Measurements from ENCODE around the gene FLNB. TPM values are rescaled to one million over a fixed set of nuclear protein-coding genes. Genes with fewer than 3 reads are reported as not detected.

FLNB gene
- total and polyA plus RNA-seq, 10 of the 15 experiments (the other 5 are each of a cell fraction or from before 2014, with no cell fraction given) = 13.6 to 51.8 (median 26.4) TPM

DNA sequence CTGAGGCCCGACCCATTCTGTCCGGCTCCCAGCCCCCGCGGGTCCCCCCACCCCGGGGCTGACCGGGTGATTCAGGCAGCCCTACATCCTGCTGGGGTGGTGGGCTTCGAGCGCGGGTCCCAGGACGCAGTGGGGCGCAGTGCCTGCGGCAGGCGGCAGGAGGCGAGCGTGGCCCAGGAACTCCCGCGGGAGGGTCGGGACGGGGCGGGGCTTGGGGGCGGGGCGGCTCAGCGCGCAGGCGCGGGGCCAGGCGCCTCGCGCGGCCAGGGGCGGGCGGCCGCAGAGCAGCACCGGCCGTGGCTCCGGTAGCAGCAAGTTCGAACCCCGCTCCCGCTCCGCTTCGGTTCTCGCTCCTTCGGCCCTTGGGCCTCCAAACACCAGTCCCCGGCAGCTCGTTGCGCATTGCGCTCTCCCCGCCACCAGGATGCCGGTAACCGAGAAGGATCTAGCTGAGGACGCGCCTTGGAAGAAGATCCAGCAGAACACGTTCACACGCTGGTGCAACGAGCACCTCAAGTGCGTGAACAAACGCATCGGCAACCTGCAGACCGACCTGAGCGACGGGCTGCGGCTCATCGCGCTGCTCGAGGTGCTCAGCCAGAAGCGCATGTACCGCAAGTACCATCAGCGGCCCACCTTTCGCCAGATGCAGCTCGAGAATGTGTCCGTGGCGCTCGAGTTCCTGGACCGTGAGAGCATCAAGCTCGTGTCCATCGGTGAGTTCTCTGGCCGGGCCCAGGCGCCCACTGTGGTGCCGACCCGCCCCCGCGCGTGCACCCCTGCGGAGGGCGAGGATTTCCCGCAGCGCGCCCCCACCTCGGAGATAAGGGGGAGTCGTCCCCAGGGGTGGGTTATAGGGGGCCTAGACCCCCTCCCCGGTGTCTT, at the start of gene FLNB (continued):
- TF ChIP-seq, protein P1, sequence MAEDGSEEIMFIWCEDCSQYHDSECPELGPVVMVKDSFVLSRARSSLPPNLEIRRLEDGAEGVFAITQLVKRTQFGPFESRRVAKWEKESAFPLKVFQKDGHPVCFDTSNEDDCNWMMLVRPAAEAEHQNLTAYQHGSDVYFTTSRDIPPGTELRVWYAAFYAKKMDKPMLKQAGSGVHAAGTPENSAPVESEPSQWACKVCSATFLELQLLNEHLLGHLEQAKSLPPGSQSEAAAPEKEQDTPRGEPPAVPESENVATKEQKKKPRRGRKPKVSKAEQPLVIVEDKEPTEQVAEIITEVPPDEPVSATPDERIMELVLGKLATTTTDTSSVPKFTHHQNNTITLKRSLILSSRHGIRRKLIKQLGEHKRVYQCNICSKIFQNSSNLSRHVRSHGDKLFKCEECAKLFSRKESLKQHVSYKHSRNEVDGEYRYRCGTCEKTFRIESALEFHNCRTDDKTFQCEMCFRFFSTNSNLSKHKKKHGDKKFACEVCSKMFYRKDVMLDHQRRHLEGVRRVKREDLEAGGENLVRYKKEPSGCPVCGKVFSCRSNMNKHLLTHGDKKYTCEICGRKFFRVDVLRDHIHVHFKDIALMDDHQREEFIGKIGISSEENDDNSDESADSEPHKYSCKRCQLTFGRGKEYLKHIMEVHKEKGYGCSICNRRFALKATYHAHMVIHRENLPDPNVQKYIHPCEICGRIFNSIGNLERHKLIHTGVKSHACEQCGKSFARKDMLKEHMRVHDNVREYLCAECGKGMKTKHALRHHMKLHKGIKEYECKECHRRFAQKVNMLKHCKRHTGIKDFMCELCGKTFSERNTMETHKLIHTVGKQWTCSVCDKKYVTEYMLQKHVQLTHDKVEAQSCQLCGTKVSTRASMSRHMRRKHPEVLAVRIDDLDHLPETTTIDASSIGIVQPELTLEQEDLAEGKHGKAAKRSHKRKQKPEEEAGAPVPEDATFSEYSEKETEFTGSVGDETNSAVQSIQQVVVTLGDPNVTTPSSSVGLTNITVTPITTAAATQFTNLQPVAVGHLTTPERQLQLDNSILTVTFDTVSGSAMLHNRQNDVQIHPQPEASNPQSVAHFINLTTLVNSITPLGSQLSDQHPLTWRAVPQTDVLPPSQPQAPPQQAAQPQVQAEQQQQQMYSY (CRISPR knock-in tag; IDR thresholded peaks at IDR 0.05) = no peak
- TF ChIP-seq ZNF384 (IDR thresholded peaks at IDR 0.05; ENCODE audit: borderline replicate concordance, low read depth, low read length) = no peak
- TF ChIP-seq MTA3 (IDR thresholded peaks at IDR 0.05; ENCODE audit: borderline replicate concordance, low read length) = no peak
- no peak for TF ChIP-seq STAT1 (conservative IDR thresholded peaks at IDR 0.05)
- no peak for TF ChIP-seq SP1 (IDR thresholded peaks at IDR 0.05; ENCODE audit: low read depth, low read length)
- peak; percentile 48 for TF ChIP-seq NRF1 (conservative IDR thresholded peaks at IDR 0.05; ENCODE audit: low read depth, low read length)
- TF ChIP-seq ATF7 (IDR thresholded peaks at IDR 0.05; ENCODE audit: low read depth) = no peak
- TF ChIP-seq, protein P2, sequence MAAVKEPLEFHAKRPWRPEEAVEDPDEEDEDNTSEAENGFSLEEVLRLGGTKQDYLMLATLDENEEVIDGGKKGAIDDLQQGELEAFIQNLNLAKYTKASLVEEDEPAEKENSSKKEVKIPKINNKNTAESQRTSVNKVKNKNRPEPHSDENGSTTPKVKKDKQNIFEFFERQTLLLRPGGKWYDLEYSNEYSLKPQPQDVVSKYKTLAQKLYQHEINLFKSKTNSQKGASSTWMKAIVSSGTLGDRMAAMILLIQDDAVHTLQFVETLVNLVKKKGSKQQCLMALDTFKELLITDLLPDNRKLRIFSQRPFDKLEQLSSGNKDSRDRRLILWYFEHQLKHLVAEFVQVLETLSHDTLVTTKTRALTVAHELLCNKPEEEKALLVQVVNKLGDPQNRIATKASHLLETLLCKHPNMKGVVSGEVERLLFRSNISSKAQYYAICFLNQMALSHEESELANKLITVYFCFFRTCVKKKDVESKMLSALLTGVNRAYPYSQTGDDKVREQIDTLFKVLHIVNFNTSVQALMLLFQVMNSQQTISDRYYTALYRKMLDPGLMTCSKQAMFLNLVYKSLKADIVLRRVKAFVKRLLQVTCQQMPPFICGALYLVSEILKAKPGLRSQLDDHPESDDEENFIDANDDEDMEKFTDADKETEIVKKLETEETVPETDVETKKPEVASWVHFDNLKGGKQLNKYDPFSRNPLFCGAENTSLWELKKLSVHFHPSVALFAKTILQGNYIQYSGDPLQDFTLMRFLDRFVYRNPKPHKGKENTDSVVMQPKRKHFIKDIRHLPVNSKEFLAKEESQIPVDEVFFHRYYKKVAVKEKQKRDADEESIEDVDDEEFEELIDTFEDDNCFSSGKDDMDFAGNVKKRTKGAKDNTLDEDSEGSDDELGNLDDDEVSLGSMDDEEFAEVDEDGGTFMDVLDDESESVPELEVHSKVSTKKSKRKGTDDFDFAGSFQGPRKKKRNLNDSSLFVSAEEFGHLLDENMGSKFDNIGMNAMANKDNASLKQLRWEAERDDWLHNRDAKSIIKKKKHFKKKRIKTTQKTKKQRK (IDR thresholded peaks at IDR 0.05; ENCODE audit: low read depth, low read length) = no peak
- TF ChIP-seq, protein P3, sequence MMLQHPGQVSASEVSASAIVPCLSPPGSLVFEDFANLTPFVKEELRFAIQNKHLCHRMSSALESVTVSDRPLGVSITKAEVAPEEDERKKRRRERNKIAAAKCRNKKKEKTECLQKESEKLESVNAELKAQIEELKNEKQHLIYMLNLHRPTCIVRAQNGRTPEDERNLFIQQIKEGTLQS (IDR thresholded peaks at IDR 0.05; ENCODE audit: borderline replicate concordance, extremely low read depth, low read depth, low read length) = no peak
- TF ChIP-seq CHD2 (IDR thresholded peaks at IDR 0.05; ENCODE audit: borderline replicate concordance, low read depth, low read length) = peak; percentile 53; the same call in 1 of the 2 replicates
- no peak for TF ChIP-seq PAX8 (IDR thresholded peaks at IDR 0.05)
- TF ChIP-seq, protein P4, sequence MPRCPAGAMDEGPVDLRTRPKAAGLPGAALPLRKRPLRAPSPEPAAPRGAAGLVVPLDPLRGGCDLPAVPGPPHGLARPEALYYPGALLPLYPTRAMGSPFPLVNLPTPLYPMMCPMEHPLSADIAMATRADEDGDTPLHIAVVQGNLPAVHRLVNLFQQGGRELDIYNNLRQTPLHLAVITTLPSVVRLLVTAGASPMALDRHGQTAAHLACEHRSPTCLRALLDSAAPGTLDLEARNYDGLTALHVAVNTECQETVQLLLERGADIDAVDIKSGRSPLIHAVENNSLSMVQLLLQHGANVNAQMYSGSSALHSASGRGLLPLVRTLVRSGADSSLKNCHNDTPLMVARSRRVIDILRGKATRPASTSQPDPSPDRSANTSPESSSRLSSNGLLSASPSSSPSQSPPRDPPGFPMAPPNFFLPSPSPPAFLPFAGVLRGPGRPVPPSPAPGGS (IDR thresholded peaks at IDR 0.05; ENCODE audit: borderline replicate concordance, insufficient read depth, low read depth, low read length, poor library complexity, severe bottlenecking) = no peak
- TF ChIP-seq TCF3 (IDR thresholded peaks at IDR 0.05; ENCODE audit: borderline replicate concordance, insufficient read depth, low read depth, low read length) = 0 out of 2 replicates have a peak, but pooled peaks have one; percentile 59
- TF ChIP-seq POLR2A (IDR thresholded peaks at IDR 0.05; ENCODE audit: low read depth, low read length) = peak; percentile 90
- TF ChIP-seq MYC (IDR thresholded peaks at IDR 0.05; ENCODE audit: insufficient read depth, insufficient read length, insufficient replicate concordance, low read length, severe bottlenecking) = no peak
- TF ChIP-seq, protein P5, sequence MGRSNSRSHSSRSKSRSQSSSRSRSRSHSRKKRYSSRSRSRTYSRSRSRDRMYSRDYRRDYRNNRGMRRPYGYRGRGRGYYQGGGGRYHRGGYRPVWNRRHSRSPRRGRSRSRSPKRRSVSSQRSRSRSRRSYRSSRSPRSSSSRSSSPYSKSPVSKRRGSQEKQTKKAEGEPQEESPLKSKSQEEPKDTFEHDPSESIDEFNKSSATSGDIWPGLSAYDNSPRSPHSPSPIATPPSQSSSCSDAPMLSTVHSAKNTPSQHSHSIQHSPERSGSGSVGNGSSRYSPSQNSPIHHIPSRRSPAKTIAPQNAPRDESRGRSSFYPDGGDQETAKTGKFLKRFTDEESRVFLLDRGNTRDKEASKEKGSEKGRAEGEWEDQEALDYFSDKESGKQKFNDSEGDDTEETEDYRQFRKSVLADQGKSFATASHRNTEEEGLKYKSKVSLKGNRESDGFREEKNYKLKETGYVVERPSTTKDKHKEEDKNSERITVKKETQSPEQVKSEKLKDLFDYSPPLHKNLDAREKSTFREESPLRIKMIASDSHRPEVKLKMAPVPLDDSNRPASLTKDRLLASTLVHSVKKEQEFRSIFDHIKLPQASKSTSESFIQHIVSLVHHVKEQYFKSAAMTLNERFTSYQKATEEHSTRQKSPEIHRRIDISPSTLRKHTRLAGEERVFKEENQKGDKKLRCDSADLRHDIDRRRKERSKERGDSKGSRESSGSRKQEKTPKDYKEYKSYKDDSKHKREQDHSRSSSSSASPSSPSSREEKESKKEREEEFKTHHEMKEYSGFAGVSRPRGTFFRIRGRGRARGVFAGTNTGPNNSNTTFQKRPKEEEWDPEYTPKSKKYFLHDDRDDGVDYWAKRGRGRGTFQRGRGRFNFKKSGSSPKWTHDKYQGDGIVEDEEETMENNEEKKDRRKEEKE (IDR thresholded peaks at IDR 0.05) = no peak
- TF ChIP-seq RBBP5 (conservative IDR thresholded peaks at IDR 0.05) = no peak

Measured in GM12878 (cell line).